Measurements from ENCODE around the gene TPRX1.

- TF ChIP-seq CTCF (IDR thresholded peaks at IDR 0.05) (no peak), POLR2A (IDR thresholded peaks at IDR 0.05; ENCODE audit: low read depth) (no peak)
Observed at GRCh38 chr19:47755762-47756626, 48.4 kb downstream of the TPRX1 start.

Measured in esophagus muscularis mucosa (tissue), 3 donors.